IMR-90 (cell line): Measurements from ENCODE around the gene RER1.

Experiments used
- BHLHE40 ChIP-seq: fragments of 150-350 bp; IDR thresholded peaks from 2 replicates; pipeline ENCODE4 v1.6.1; 2016; ENCODE audit warnings: mild to moderate bottlenecking, low read depth, low read length
- CTCF ChIP-seq: conservative IDR thresholded peaks from 2 replicates; pipeline ENCODE4 v1.5.1; 2012; ENCODE audit warnings: mild to moderate bottlenecking, low read depth, low read length, improper control_type of control experiment
- MAZ ChIP-seq: IDR thresholded peaks from 2 replicates; pipeline ENCODE4 v1.6.1; 2012; ENCODE audit warnings: low read depth, mild to moderate bottlenecking, low read length, improper control_type of control experiment, moderate library complexity, borderline replicate concordance
- POLR2A ChIP-seq: IDR thresholded peaks from 2 replicates; pipeline ENCODE4 v1.6.1; 2012; ENCODE audit warnings: mild to moderate bottlenecking, low read depth, low read length
- RAD21 ChIP-seq: IDR thresholded peaks from 2 replicates; pipeline ENCODE4 v1.6.1; 2012; ENCODE audit warnings: low read length, improper control_type of control experiment
- RFX5 ChIP-seq: IDR thresholded peaks from 2 replicates; pipeline ENCODE4 v1.8.0; 2012; ENCODE audit warnings: low read depth, mild to moderate bottlenecking, low read length, moderate library complexity
- SMC3 ChIP-seq: fragments of 150-350 bp; IDR thresholded peaks from 2 replicates; pipeline ENCODE4 v1.6.1; 2016; ENCODE audit warnings: low read depth, mild to moderate bottlenecking, antibody characterized with exemption, low read length, moderate library complexity

- no peak for TF ChIP-seq BHLHE40
- TF ChIP-seq RFX5 = no peak
- no peak; the same call in 1 of the 2 replicates for TF ChIP-seq POLR2A
- no peak for TF ChIP-seq CTCF
- TF ChIP-seq SMC3 = no peak
- TF ChIP-seq RAD21 = no peak
- no peak for TF ChIP-seq MAZ
Measured at GRCh38 chr1:2393471-2393877, 1.8 kb downstream of the RER1 start.
